Liver (tissue), 9 donors: ENCODE measurements around the gene UGT2B7. TPM values are rescaled to one million over a fixed set of nuclear protein-coding genes. Genes with fewer than 3 reads are reported as not detected.

Experiments
- DNase-seq: peaks from one replicate; pipeline ENCODE4 v3.0.0-alpha.2; 2017; ENCODE audit warnings: low spot score
- H3K27ac ChIP-seq, 2 donors: one replicate each; pipeline ENCODE4 v1.7.0; 2013; ENCODE audit warnings: inconsistent platforms in 2 of 2, low read length in 2 of 2, control low read depth in 1 of 2, low read depth in 1 of 2, mild to moderate bottlenecking in 1 of 2
- H3K27me3 ChIP-seq, 4 donors: one replicate each; pipeline versions ENCODE4 v1.6.1 to v1.7.0; 2013; ENCODE audit warnings: low read length in 3 of 4, inconsistent platforms in 1 of 4, mild to moderate bottlenecking in 1 of 4, moderate library complexity in 1 of 4; ENCODE audit not compliant: control insufficient read depth in 4 of 4, insufficient read depth in 4 of 4
- H3K36me3 ChIP-seq, 4 donors: one replicate each; pipeline versions ENCODE4 v1.6.1 to v1.7.0; 2013; ENCODE audit warnings: low read length in 3 of 4, mild to moderate bottlenecking in 3 of 4, low read depth in 1 of 4, moderate library complexity in 1 of 4; ENCODE audit not compliant: control insufficient read depth in 4 of 4, insufficient read depth in 3 of 4
- H3K4me1 ChIP-seq, 4 donors: one replicate each; pipeline versions ENCODE4 v1.6.1 to v1.7.0; 2013; ENCODE audit warnings: low read length in 3 of 4, mild to moderate bottlenecking in 3 of 4, moderate library complexity in 1 of 4; ENCODE audit not compliant: control insufficient read depth in 4 of 4, insufficient read depth in 4 of 4
- H3K4me3 ChIP-seq, 3 donors: one replicate each; pipeline versions ENCODE4 v1.6.1 to v1.7.0; 2013; ENCODE audit warnings: low read length in 3 of 3, control low read depth in 1 of 3, low read depth in 1 of 3, mild to moderate bottlenecking in 1 of 3
- H3K9ac ChIP-seq, 2 donors: one replicate each; pipeline ENCODE4 v1.7.0; 2013; ENCODE audit warnings: low read length in 2 of 2, mild to moderate bottlenecking in 2 of 2, moderate library complexity in 2 of 2, control low read depth in 1 of 2, low read depth in 1 of 2
- H3K9me3 ChIP-seq, 4 donors: one replicate each; pipeline versions ENCODE4 v1.6.1 to v1.7.0; 2013; ENCODE audit warnings: low read length in 3 of 4; ENCODE audit not compliant: control insufficient read depth in 4 of 4
- ATF3 ChIP-seq: IDR thresholded peaks from 2 replicates; pipeline ENCODE4 v1.6.1; 2016; ENCODE audit warnings: antibody characterized with exemption
- CTCF ChIP-seq: fragments of 150-350 bp; IDR thresholded peaks from 2 replicates; pipeline ENCODE4 v1.5.1; 2017; ENCODE audit warnings: improper control_type of control experiment, low read depth, low read length; ENCODE audit not compliant: missing input control
- EGR1 ChIP-seq, 2 donors: IDR thresholded peaks; 2 replicates each; pipeline ENCODE4 v1.6.1; 2016 to 2018; ENCODE audit warnings: antibody characterized with exemption in 2 of 2, low read depth in 2 of 2
- FOXA1 ChIP-seq: IDR thresholded peaks from 2 replicates; pipeline ENCODE4 v1.6.1; 2016; ENCODE audit warnings: antibody characterized with exemption
- FOXA2 ChIP-seq: IDR thresholded peaks from 2 replicates; pipeline ENCODE4 v1.6.1; 2016; ENCODE audit warnings: antibody characterized with exemption
- GABPA ChIP-seq, 2 donors: IDR thresholded peaks in 1 of 2; conservative IDR thresholded peaks in 1 of 2; 2 replicates each; pipeline ENCODE4 v1.6.1; 2016; ENCODE audit warnings: antibody characterized with exemption in 2 of 2, mild to moderate bottlenecking in 1 of 2, moderate library complexity in 1 of 2
- HNF4A ChIP-seq, 2 donors: conservative IDR thresholded peaks; 2 replicates each; pipeline ENCODE4 v1.6.1; 2016; ENCODE audit warnings: antibody characterized with exemption in 2 of 2, mild to moderate bottlenecking in 2 of 2
- HNF4G ChIP-seq: IDR thresholded peaks from 2 replicates; pipeline ENCODE4 v1.6.1; 2016; ENCODE audit warnings: antibody characterized with exemption
- JUND ChIP-seq, 2 donors: IDR thresholded peaks; 2 replicates each; pipeline ENCODE4 v1.6.1; 2016; ENCODE audit warnings: antibody characterized with exemption in 2 of 2
- MAX ChIP-seq: IDR thresholded peaks from 2 replicates; pipeline ENCODE4 v1.6.1; 2016; ENCODE audit warnings: antibody characterized with exemption
- NR2F2 ChIP-seq: IDR thresholded peaks from 2 replicates; pipeline ENCODE4 v1.6.1; 2016; ENCODE audit warnings: antibody characterized with exemption
- RAD21 ChIP-seq, 2 donors: IDR thresholded peaks; 2 replicates each; pipeline ENCODE4 v1.6.1; 2016; ENCODE audit warnings: antibody characterized with exemption in 2 of 2, mild to moderate bottlenecking in 2 of 2
- REST ChIP-seq: IDR thresholded peaks from 2 replicates; pipeline ENCODE4 v1.6.1; 2016; ENCODE audit warnings: antibody characterized with exemption, mild to moderate bottlenecking
- RXRA ChIP-seq, 2 donors: IDR thresholded peaks; 2 replicates each; pipeline ENCODE4 v1.6.1; 2017 to 2018; ENCODE audit warnings: antibody characterized with exemption in 2 of 2, mild to moderate bottlenecking in 1 of 2
- SP1 ChIP-seq: IDR thresholded peaks from 2 replicates; pipeline ENCODE4 v1.6.1; 2018; ENCODE audit warnings: antibody characterized with exemption, mild to moderate bottlenecking
- TAF1 ChIP-seq: conservative IDR thresholded peaks from 2 replicates; pipeline ENCODE4 v1.6.1; 2016; ENCODE audit warnings: antibody characterized with exemption, mild to moderate bottlenecking
- YY1 ChIP-seq: IDR thresholded peaks from 2 replicates; pipeline ENCODE4 v1.6.1; 2016; ENCODE audit warnings: antibody characterized with exemption, mild to moderate bottlenecking
- ZBTB33 ChIP-seq: IDR thresholded peaks from 2 replicates; pipeline ENCODE4 v1.6.1; 2016; ENCODE audit warnings: antibody characterized with exemption
- WGBS: extraction: QIAGEN DNeasy Blood & Tissue Kit; methylation state at CpG from one replicate; pipeline ENCODE4 v1.1.7; 2013; 5-methylcytosine and 5-hydroxymethylcytosine counted together
- polyA plus RNA-seq, 2 donors: library from polyadenylated mRNA; stranded (reverse) in 1 of 2; unstranded in 1 of 2; fragments of 200-250 nt in 1 of 2; fragments of >200 nt in 1 of 2; fragmentation: Nextera tagmentation in 1 of 2; extraction: Ambion mirVana in 1 of 2; gene quantifications; one replicate each; pipeline versions ENCODE4 v1.2.1 to v1.2.3, GENCODE V29; 2013 to 2015
- total RNA-seq, 2 donors: library from RNA; depleted of rRNA; stranded (reverse); fragments of >200 nt; gene quantifications; one replicate each; pipeline ENCODE4 v1.2.3, GENCODE V29; 2014
- donor health status: healthy.
- donor health status: healthy.
- donor health status: healthy.
- donor health status: healthy.
- donor health status: healthy.

Gene UGT2B7
- total and polyA plus RNA-seq, 4 donors, result 5.9 to 198 (median 164) TPM

GRCh38 chr4:69122476-69122875, 26.2 kb downstream of the UGT2B7 start (continued):
- no peak for TF ChIP-seq TAF1

- no peak for DNase-seq
- no peaks in the 10 kb centered on the region for H3K27me3 ChIP-seq
- no peak overlapping the region for H3K9ac ChIP-seq
- H3K36me3 ChIP-seq, result no peaks in the 10 kb centered on the region
- no peak overlapping the region for H3K4me3 ChIP-seq
- H3K27ac ChIP-seq, result no peak overlapping the region
- peaks cover 0 to 3% (median 0%) of the 10 kb centered on the region in 4 donors for H3K4me1 ChIP-seq
- TF ChIP-seq GABPA (IDR thresholded peaks at IDR 0.05 in 1 of 2, conservative IDR thresholded peaks at IDR 0.05 in 1 of 2) (no peak), MAX (no peak), RAD21 (IDR thresholded peaks at IDR 0.05) (no peak), EGR1 (IDR thresholded peaks at IDR 0.05; ENCODE audit: low read depth in 2 of 2) (no peak), FOXA1 (no peak), HNF4A (conservative IDR thresholded peaks at IDR 0.05) (no peak), HNF4G (no peak), RXRA (IDR thresholded peaks at IDR 0.05) (no peak), ATF3 (no peak)
- WGBS, result 96% methylated on average over 1 of the region's 1 CpG
- H3K9me3 ChIP-seq, result no peaks in the 10 kb centered on the region
These were observed 28.7 kb downstream of the UGT2B7 start for GRCh38 chr4:69124941-69125340.

- no peak overlapping the region for H3K9ac ChIP-seq
- no peak for DNase-seq
- no peak for TF ChIP-seq RXRA (IDR thresholded peaks at IDR 0.05)
- TF ChIP-seq HNF4G, result no peak
- no peak for TF ChIP-seq ZBTB33
- no peak for TF ChIP-seq FOXA1
- no peak for TF ChIP-seq FOXA2
- no peak for TF ChIP-seq YY1
- no peak for TF ChIP-seq SP1
- TF ChIP-seq GABPA (IDR thresholded peaks at IDR 0.05 in 1 of 2, conservative IDR thresholded peaks at IDR 0.05 in 1 of 2), result no peak
- no peak for TF ChIP-seq JUND (IDR thresholded peaks at IDR 0.05)
- no peak for TF ChIP-seq MAX
- no peak for TF ChIP-seq CTCF
- TF ChIP-seq NR2F2, result no peak
- no peak for TF ChIP-seq REST
- TF ChIP-seq RAD21 (IDR thresholded peaks at IDR 0.05), result no peak
- no peaks in the 10 kb centered on the region for H3K27me3 ChIP-seq
- H3K4me1 ChIP-seq, result peaks cover 0 to 3% (median 0%) of the 10 kb centered on the region in 4 donors
- no peaks in the 10 kb centered on the region for H3K9me3 ChIP-seq
- H3K36me3 ChIP-seq, result no peaks in the 10 kb centered on the region
- no peak overlapping the region for H3K27ac ChIP-seq
- no peak overlapping the region for H3K4me3 ChIP-seq
These were observed 29.8 kb downstream of the UGT2B7 start for GRCh38 chr4:69126024-69126423.
